H1 (cell line): Measurements from ENCODE around the gene CWF19L1. TPM values are rescaled to one million over a fixed set of nuclear protein-coding genes. Genes with fewer than 3 reads are reported as not detected.

ENCODE experiments used
- polyA plus RNA-seq, 7 experiments: library from polyadenylated mRNA; depleted of rRNA in 3 of 7; stranded (reverse) in 5 of 7; unstranded in 2 of 7; fragments of >200 nt in 5 of 7; fragments of 200-250 nt in 2 of 7; gene quantifications; 1 replicate in 5 of 7; 2 replicates in 1 of 7; 4 replicates in 1 of 7; pipeline versions ENCODE4 v1.2.1 to v1.2.3, GENCODE V29; 2011 to 2013; ENCODE audit warnings: missing spikeins in 2 of 7, mixed read lengths in 2 of 7
- small RNA-seq: library from polyadenylated mRNA; stranded (forward); fragments of <200 nt; extraction: miRNeasy Mini kit (QIAGEN cat#:217004); gene quantifications from one replicate; pipeline ENCODE3, GENCODE V24; 2013; ENCODE audit not compliant: insufficient read depth
- total RNA-seq: library from RNA; stranded (reverse); fragmentation: NEBNext Ultra II Directional; extraction: Animal tissue kit (Norgen Biotek cat#: 25700); gene quantifications from 2 replicates; pipeline ENCODE4 v1.2.1, GENCODE V29; 2021

CWF19L1 gene
- total and polyA plus RNA-seq, 2 of the 8 experiments (the other 6 are each of a cell fraction or from before 2014, with no cell fraction given) = 11.1 to 29.9 TPM

Small RNAs within 50 kb of the gene (small RNA-seq; reads per million reads assigned to genes)
- gene RNU6-422P (not detected), gene SNORA12 (not detected)

Other genes with a start within 250 kb of the CWF19L1 start
- gene CPN1, start 185.8 kb downstream of the CWF19L1 start, total RNA-seq = 0.15 TPM in 1 of 2 replicates, not detected in the other
- gene CPN1, start 185.8 kb downstream of the CWF19L1 start, polyA plus RNA-seq (2011; rRNA removed) = 0.20 and 0.61 TPM in 2 replicates
- 32.0 and 32.2 TPM in 2 replicates for gene ERLIN1, start 81.6 kb downstream of the CWF19L1 start, total RNA-seq
- gene ERLIN1, start 81.6 kb downstream of the CWF19L1 start, polyA plus RNA-seq (2011; rRNA removed) = 12.4 and 16.5 TPM in 2 replicates
- gene CHUK, start 38.0 kb downstream of the CWF19L1 start, total RNA-seq = 19.3 and 19.4 TPM in 2 replicates
- gene CHUK, start 38.0 kb downstream of the CWF19L1 start, polyA plus RNA-seq (2011; rRNA removed) = 3.0 and 5.9 TPM in 2 replicates
- gene BLOC1S2, start 19.0 kb upstream of the CWF19L1 start, total RNA-seq = 46.5 and 50.6 TPM in 2 replicates
- gene BLOC1S2, start 19.0 kb upstream of the CWF19L1 start, polyA plus RNA-seq (2011; rRNA removed) = 13.4 and 25.1 TPM in 2 replicates
- 0.17 and 0.20 TPM in 2 replicates for gene PKD2L1, start 62.6 kb upstream of the CWF19L1 start, total RNA-seq
- 0.20 and 0.33 TPM in 2 replicates for gene PKD2L1, start 62.6 kb upstream of the CWF19L1 start, polyA plus RNA-seq (2011; rRNA removed)
- 604 and 621 TPM in 2 replicates for gene SCD, start 79.6 kb upstream of the CWF19L1 start, total RNA-seq
- 372 and 397 TPM in 2 replicates for gene SCD, start 79.6 kb upstream of the CWF19L1 start, polyA plus RNA-seq (2011; rRNA removed)
- 0.34 and 0.67 TPM in 2 replicates for gene WNT8B, start 195.4 kb upstream of the CWF19L1 start, total RNA-seq
- 0.20 and 0.71 TPM in 2 replicates for gene WNT8B, start 195.4 kb upstream of the CWF19L1 start, polyA plus RNA-seq (2011; rRNA removed)